Activated CD4-positive, alpha-beta T cell treated with anti-CD3 and anti-CD28 coated beads, Interleukin-2, Interleukin-4, amounts not matched to agents 100 ng/mL and 50 ng/mL, durations not matched to agents 16 hours and 8 hours (primary cell): Measurements from ENCODE around the gene CTSF.
"Not testable (repeated sequence)": the region's sequence is repeated elsewhere in the genome, so short reads cannot be mapped to it uniquely, and the experiment has no call there.

Experiments used
- DNase-seq: peaks from one replicate; pipeline ENCODE4 v3.0.0-alpha.2; 2020; ENCODE audit warnings: low spot score

The CTSF gene

DNA sequence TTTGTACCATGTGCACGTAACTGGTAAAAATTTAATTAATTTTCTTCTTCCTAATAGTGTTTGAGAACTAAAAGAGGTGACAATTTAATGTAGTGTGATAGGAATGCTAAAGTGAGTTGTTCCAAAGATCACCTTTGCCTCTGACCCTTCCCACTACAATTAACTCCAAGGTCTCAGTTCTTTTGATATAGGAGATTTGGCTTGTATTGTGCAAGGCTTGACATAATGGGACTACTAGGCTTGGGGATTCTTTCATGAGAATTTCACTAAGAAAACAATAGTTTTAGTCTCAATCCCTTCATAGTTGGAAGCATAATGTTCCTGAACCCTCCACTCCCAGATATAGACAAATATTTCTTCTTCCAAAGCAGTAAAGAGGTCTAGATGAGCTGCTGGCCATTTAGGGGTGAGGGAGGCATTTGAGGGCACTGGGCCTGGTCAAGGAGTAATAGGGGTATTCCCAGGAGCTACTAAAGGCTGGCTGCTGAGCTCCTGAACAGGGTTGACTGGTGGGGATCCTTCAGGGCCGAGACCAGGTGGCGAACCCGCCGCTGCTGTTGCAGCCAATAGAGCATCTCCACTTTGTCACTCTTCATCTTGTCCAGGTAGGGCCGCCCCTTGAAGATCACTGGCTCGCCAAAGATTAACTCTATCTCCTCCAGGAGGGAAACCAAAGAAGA, 21.7 kb upstream of the CTSF start:
- DNase-seq, result no peak

DNA sequence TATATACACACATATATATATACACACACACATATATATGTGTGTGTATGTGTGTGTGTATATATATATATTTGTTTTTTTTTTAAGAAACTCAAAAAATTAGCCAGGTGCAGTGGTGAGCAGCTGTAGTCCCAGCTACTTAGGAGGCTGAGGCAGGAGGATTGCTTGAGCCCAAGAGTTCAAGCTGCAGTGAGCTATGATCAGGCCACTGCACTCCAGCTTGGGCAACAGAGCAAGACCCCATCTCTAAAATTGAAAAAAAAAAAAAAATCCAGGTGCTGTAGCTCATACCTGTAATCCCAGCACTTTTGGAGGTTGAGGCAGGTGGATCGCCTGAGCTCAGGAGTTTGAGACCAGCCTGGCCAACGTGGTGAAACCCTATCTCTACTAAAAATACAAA, 20.9 kb upstream of the CTSF start:
- not testable (repeated sequence) for DNase-seq

DNA sequence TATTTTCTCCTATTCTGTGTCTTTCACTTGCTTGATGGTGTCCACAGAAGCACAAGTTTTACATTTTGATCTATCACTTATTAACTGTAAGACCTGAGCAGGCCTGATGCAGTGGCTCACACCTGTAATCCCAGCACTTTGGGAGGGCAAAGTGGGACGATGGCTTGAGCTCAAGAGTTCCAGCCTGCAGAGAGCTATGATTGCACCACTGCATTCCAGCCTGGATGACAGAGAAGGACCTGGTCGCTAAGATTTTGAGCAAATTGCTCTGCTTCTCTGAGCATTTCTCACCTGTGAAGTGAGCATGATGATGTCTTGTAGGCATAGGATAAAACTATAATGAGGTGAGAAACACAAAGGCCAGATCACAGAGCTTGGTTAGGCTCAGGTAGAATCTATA, 17.7 kb upstream of the CTSF start:
- DNase-seq, result no peak

DNA sequence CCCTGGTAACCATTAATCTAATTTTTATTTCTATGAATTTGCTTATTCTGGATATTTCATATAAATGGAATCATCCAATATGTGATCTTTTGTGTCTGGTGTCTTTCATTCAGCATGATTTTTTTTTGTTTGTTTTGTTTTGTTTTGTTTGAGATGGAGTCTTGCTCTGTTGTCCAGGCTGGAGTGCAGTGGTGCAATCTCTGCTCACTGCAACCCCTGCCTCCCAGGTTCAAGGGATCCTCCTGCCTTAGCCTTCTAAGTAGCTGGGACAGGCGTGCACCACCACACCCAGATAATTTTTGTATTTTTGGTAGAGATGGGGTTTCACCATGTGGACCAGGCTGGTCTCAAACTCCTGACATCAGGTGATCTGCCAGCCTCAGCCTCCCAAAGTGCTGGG, 17.0 kb upstream of the CTSF start:
- not testable (repeated sequence) for DNase-seq

DNA sequence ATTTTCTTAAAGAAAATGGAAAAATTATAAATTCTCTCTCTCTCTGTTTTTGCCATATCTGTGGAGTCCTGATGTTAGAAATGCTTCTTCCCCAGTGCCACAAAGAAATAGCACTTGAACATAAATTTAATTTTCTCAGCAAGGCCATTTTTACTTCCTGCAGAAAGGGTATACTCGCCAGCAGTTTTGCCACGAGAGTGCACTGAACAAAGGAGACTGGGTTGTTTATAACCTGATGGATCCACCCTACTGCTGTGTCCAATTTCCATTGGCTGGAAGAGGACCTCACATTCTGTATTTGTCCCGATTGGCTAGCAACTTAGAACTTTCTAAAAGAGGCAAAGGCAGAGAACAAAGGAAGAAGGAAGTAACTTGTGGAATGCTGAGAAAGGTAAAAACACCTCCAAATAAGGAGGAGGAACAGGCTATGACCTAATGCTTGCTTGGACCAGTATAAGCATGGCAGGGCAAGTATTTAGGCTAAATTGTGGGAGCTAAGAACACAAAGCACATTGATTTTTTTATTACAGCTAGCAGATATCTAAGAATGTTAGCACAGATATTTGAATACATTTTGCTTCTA, 14.2 kb upstream of the CTSF start:
- DNase-seq, result not testable (repeated sequence)

DNA sequence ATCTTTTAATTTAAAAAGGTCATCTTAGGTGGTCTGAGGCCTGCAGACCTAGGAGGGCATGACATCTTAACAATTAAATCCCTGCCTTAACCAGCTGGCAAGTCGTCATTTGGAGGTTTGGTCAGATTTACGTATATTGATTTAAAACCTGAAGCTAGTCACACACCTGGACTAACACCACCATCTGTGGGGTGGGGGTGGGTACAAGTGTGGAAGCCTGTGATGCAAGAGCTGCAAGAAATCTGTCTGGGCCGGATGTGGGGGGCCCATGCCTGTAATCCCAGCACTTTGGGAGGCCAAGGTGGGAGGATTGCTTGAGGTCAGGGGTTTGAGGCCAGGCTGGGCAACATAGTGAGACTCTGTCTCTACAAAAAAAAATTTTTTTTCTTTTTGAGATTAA, 12.9 kb upstream of the CTSF start:
- DNase-seq, result no peak

DNA sequence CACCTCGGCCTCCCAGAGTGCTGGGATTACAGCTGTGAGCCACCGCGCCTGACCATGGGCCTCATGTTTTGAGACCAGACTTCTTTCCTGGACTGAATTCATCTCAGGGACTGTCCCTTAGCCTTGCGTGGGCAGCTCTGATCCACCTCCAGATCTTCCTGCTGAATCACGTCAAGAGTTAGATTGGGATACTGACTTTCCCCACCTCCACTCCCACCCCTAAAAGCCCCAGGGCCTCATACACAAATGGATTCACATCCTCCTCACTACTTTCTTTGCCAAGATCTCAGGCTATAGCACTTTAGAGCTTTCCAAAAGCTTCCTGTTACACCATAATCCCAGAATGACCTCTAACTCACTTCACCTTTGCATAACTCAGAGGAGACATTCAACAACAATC, 12.4 kb upstream of the CTSF start:
- no peak for DNase-seq

DNA sequence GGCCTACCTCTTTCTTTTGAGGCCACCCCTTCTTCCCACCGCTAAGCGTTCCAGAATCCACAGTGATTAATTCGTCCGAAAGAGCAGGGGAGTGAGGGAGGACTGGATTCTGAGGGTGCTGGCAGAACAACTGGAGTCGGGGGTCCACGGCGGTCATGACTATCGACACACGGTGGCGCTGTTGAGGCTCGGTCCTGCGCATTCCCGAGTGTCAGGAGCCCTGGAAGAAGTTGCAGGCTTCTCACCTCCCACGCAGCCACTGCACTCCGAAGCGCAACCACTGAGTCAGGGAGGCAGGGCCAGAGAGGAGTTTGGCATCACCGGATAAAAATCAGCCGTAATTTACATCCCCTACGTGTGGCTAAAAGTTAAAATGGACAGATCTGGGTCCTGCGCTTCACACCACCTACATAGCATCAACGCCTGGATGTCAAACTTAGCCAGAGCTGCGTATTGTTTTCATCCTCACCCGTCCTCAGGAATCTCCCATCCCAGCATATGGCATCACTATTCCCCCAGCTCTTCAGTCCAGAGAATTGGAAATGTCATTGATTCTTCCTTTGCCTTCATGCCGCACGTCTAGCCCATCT, 10.7 kb upstream of the CTSF start:
- peak; percentile 65 for DNase-seq

DNA sequence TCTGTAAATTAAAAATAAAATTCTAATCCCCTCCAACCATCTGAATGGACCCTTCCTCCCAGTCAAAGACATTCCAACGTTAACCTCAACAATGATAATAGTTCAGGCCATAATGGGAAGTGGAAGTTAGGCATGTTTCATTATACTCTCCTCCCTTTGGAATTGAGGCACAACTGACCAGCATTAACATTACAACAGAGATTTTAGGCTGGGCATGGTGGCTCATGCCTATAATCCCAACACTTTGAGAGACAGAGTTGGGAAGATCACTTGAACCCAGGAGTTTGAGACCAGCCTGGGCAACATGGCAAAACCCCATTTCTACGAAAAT, 2.4 kb upstream of the CTSF start:
- DNase-seq, result no peak

DNA sequence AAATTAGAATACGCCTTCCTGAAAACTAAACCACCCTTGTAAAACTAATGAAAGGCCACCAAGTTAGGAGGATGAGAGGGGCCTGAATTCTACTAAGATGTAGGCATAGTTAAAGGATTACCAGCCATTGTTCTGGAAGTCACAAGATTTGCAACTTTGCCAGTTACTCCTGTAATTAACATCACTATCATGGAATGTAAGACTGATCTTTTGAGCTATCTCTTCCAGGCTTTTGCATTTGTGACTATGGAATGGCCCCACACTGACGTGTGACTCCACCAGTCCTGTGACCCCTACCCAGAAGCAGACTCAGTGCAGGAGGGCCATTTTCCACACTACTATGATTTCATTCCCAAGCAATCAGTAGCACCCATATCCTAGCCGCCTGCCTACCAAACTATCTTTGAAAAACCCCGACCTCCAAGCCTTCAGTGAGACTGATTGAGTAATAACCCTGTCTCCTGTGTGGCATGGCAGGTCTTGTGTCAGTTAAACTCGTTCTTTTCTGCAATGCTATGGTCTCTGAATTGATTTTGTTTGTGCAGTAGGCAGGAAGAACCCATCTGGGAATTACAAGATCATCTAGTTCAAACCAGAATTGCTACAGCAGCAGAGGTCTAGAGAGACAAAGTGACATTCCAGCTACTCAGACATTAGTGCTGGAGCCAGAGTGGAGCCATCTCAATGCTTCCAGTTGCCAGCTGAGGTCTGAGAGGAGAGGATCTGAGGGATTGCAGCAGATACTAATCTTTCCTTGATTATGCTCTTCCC, 1.9 kb upstream of the CTSF start:
- no peak for DNase-seq

DNA sequence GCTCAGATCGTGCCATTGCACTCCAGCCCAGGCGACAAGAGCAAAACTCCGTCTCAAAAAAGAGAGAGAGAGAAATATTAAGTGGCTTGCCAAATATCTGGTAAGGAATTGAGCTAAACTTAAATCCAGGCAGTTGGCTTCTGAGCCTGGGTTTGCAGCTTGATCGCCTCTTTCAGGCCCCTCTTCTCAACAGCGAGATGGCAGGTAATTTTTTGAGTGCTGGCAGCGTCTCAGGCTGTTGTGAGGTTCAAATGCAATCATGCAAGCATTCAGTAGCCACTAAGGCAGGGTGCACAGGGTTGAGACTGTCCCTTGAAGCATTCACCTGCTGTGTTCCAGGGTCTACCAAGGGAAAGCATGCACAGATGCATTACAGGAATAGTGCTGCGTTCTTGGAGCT, 670 bp upstream of the CTSF start:
- no peak for DNase-seq

DNA sequence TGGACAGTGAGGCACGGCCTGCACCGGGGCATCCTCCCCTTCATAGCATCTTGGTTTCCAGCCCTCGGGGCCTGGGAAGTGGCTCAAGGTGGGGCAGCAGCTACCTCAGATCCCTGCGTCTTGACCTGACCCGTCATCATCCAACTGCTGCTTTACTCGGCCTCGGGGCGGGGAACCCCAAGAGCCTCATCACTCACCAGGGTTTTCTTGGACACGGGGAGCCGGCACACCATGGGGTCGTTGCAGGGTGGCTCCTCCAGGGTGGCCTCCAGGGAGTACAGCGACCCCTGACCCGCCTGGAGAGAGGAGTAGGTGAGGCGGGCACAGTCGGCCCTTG, 651 bp downstream of the CTSF start:
- DNase-seq, result no peak

DNA sequence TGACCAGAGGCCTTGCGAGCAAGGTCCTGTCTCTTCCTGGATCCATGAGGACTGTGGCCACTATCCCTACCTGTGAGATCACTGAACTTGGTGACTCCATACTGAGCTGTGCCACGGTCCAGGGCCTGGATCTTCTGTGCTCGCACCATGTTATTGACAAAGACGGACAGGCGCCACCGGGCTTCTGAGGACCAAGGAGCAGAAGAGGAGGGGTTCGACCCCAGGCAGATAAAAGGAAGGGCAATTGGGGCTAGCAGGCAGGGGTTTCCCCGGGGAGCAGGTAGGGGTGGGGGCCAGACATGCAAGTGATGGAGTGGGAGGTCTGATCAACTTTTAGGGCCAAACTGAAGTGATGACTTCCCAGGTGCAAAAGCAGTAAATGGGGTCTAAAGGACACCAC, 2.2 kb downstream of the CTSF start:
- no peak for DNase-seq

DNA sequence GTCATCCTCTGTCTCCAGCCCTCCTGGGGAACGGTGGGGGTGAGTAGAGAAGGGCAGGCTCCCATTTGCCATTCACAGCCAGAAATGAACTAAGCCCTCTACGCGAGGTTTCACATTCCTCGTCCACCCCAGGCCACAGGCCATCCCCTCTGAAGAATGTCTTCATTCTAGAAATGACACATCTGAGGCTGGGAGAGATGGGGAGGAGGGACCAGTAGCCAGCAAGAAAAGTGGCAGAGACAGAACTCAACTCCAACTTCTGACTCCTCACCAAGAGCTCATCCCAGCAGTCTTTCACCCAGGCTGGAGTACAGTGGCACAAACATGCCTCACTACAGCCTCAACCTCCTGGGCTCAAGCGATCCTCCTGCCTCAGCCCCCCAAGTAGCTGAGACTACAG, 3.4 kb downstream of the CTSF start:
- DNase-seq, result no peak

DNA sequence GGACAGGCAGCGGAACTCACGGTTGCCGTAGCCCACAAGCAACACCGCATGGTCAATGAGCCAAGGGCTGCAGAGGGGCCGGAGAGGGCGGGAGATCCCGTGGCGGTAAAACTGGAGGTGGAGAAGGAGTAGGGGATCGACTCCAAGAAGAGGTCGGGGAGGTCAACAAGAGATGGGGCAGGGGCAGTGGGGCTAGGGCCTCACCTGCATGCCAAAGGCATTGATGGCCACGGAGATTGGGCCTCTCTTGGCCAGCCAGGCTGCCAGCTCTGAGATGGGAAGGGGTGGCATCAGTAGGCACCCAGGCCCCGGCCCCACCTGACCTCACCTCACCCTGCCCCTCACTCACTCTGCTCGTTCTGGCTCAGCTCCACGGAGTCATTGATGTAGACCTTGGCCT, 3.9 kb downstream of the CTSF start:
- DNase-seq, result no peak

DNA sequence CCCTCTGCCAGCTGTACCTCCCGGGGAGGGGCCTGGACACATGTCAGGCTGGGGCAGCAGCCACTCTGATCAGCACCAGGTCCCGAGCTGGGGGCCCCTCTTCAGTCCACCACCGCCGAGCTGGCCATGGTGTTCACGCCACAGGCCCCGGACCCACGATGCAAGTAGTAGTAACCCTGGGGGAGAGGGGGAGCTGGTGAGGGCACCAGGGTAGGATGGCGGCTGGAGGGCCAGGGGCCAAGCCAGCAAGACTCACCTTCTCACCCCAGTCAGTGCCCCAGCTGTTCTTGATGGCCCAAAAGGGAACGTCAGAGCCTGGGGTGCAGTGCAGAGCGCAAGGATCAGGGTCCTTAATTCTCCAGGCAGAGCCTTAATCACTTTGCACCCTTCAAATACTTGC, 4.6 kb downstream of the CTSF start:
- DNase-seq, result no peak

DNA sequence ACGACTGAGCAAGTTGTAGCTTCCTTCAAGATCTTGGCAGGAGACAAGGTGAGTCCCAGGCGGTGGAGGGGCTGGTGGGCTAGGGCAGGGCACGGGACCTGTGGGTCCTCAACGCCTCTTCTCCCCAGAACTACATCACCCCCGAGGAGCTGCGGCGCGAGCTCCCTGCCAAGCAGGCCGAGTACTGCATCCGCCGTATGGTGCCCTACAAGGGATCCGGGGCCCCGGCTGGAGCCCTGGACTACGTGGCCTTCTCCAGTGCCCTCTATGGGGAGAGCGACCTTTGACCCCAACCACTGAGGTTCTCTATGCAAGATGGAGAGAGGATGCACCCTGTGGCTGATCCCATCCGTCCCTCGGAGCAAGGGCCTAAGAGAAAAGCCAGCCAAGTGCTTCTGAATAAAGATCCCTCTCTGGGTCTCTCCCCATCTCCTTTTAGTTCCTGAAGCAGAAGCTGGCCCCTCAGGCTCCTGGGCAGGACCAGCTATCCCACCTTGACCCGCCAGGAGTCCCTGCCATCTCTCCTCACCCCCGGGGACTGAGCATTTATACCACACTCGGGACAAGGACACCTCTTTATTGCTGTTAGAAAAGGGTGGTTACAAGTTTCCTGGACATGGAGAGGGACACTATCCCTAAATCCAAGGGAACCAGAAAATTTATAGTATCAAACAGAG, 5.4 kb downstream of the CTSF start:
- no peak for DNase-seq

DNA sequence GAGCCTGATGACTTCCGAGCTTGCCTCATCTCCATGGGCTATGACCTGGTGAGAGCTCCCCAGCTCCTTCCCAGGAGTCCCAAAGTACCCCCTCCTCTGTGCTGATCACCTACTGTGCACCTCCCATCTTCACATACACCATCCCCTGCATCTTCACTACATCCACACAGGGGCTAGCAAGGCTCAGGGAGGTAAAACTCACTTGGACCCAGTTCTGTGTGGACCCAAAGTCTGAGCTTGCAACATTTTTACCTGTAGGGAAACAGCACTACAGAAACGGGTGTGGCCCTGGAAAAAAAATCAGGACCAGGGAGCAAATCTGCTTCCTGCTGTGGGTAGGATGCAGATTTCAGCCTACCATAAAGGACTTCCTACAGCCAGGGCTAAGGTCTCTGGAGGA, 6.1 kb downstream of the CTSF start:
- no peak for DNase-seq

DNA sequence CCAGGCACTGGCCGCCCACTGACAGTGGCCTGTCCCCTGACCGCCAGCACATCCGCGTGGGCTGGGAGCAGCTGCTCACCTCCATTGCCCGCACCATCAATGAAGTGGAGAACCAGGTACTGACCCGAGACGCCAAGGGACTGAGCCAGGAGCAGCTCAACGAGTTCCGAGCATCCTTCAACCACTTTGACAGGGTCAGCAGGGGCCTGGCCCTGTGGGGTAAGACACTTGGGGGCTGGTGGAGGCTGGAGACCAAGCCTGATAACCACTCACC, 6.5 kb downstream of the CTSF start:
- no peak for DNase-seq

DNA sequence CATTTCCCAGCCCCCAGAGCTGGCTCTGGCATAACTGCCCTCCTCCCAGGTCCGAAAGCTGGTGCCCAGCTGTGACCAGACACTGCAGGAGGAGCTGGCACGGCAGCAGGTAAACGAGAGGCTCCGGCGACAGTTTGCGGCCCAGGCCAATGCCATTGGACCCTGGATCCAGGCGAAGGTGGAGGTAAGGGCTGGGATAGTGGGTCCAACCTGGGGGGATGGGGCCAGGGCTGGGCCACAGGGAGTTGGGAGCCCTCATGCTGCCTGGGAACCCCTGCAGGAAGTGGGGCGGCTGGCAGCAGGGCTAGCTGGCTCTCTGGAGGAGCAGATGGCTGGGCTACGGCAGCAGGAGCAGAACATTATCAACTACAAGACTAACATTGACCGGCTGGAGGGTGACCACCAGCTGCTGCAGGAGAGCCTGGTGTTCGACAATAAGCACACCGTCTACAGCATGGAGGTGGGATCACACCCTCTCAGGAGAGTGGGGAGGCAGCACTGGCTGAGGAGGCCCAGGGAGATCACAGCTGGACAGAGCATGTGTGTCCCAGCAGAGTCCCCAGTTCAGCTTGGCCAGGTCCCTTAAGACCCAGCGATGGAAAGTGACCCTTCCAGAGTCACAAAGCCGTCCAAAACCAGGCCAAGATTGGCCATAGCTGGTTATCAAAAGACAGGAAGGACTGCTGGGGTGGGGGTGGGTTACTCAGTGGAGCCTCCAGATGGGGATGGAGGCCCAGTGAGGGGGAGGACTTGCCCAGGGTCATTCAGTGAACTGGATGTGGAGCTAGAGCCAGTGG, 7.0 kb downstream of the CTSF start:
- no peak for DNase-seq

DNA sequence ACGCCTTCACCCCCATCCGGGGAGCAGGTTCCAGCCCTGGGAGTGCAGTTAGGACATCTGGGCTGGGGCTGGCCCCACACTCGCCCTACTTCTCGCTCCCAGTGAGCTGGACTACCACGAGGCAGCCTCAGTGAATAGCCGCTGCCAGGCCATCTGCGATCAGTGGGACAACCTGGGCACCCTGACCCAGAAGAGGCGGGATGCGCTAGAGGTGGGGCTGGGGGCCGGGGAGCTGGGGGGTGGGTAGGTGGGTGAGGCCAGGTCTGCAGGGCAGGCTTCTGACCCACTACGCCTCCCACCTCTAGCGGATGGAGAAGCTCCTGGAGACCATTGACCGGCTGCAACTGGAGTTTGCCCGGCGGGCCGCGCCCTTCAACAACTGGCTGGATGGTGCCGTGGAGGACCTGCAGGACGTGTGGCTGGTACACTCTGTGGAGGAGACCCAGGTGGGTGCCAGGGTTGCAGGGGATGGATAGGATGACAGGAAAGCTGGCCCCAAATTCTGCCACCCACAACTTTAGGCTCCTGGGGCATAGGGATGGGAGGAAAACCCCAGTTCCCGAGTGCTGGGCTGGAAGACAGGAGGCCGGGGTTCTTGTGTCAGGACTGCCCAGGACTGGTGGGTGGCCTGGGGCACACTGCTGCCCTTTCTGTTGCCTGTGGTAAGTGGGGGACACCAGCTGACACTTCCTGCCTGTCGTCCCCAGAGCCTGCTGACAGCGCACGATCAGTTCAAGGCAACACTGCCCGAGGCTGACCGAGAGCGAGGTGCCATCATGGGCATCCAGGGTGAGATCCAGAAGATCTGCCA, 8.3 kb downstream of the CTSF start:
- no peak for DNase-seq
